ENCODE data around the gene ZBP1. TPM values are rescaled to one million over a fixed set of nuclear protein-coding genes. Genes with fewer than 3 reads are reported as not detected.

Gene ZBP1
- total RNA-seq, 4 donors from 2014 or later = 0.78 to 3.6 TPM; not detected in 2

DNA sequence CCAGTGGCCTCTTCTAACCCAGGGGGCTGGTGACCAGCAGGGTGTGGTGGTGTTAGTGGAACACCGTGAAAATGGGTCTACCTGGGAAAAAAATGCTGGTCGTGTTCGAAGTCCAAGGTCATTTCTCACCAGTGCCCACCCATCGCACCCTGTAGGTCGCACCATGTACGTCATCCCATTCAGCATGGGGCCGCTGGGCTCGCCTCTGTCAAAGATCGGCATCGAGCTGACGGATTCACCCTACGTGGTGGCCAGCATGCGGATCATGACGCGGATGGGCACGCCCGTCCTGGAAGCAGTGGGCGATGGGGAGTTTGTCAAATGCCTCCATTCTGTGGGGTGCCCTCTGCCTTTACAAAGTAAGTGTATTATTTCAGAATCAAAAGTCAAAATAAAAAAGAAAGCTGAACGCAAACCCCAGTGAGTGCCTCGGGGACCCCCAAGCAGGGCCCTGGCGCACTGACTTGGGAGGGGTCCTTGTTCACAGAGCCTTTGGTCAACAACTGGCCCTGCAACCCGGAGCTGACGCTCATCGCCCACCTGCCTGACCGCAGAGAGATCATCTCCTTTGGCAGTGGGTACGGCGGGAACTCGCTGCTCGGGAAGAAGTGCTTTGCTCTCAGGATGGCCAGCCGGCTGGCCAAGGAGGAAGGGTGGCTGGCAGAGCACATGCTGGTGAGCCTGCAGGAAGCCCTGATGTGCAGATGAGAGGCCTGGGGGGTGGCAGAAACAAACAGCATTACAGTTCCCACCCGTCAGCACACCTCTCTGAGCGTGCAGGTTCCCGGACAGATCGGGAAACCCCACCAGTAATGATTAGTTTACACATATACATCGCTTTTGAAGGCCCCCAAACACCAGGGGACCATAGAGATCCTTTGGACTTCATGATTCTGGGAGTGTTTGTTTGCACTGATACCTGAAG, 57.4 kb downstream of the ZBP1 start:
- TF ChIP-seq, protein P1, sequence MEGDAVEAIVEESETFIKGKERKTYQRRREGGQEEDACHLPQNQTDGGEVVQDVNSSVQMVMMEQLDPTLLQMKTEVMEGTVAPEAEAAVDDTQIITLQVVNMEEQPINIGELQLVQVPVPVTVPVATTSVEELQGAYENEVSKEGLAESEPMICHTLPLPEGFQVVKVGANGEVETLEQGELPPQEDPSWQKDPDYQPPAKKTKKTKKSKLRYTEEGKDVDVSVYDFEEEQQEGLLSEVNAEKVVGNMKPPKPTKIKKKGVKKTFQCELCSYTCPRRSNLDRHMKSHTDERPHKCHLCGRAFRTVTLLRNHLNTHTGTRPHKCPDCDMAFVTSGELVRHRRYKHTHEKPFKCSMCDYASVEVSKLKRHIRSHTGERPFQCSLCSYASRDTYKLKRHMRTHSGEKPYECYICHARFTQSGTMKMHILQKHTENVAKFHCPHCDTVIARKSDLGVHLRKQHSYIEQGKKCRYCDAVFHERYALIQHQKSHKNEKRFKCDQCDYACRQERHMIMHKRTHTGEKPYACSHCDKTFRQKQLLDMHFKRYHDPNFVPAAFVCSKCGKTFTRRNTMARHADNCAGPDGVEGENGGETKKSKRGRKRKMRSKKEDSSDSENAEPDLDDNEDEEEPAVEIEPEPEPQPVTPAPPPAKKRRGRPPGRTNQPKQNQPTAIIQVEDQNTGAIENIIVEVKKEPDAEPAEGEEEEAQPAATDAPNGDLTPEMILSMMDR (IDR thresholded peaks at IDR 0.05) = no peak
- TF ChIP-seq POLR2A (IDR thresholded peaks at IDR 0.05) = no peak
- TF ChIP-seq EP300 (IDR thresholded peaks at IDR 0.05) = no peak
- WGBS, 2 donors = 92 to 94% methylated on average over 35 of the region's 35 CpGs
- Histone ChIP-seq H3K27ac (no peak overlapping the region), H3K4me1 (peaks cover 0 to 8% (median 0%) of the 10 kb centered on the region in 4 donors), H3K27me3 (peaks cover 0 to 32% of the 10 kb centered on the region in 2 donors), H3K36me3 (no peaks in the 10 kb centered on the region), H3K4me3 (no peak overlapping the region), H3K9me3 (no peaks in the 10 kb centered on the region)
- no peak for DNase-seq (ENCODE audit: low spot score in 2 of 2)

DNA sequence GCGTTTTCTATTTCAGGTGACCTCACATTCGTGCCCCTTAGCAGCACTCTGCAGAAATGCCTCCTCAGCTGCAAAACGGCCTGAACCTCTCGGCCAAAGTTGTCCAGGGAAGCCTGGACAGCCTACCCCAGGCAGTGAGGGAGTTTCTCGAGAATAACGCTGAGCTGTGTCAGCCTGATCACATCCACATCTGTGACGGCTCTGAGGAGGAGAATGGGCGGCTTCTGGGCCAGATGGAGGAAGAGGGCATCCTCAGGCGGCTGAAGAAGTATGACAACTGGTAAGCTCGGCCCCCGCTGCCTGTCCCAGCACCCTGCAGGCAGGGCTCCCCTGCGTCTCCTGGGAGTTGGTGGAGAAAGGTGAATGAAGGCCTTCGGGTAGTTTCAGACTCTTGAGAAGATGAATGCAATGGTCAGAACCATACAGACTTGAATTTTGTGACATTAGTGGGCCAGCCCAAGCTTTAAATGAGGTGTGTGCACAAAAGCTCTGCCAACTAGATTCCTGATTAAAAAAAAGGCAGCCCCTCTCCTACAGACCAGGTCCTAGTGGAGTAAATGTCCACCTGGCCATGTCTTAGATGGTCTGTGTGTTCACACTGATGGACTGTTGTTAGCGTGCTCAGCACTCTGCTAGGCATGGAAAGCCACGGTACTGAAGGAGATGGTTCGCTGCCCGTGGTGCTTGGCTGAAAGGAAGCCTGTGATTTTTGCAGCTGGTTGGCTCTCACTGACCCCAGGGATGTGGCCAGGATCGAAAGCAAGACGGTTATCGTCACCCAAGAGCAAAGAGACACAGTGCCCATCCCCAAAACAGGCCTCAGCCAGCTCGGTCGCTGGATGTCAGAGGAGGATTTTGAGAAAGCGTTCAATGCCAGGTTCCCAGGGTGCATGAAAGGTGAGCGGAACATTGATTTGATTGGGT, 58.6 kb downstream of the ZBP1 start:
- Histone ChIP-seq H3K4me1 (peaks cover 0 to 8% (median 0%) of the 10 kb centered on the region in 4 donors), H3K9me3 (no peaks in the 10 kb centered on the region), H3K36me3 (no peaks in the 10 kb centered on the region), H3K4me3 (no peak overlapping the region), H3K27me3 (peaks cover 0 to 33% of the 10 kb centered on the region in 2 donors), H3K27ac (peak overlapping the region in 1 of 4 donors; percentile 11)
- WGBS, 2 donors = 74 to 81% methylated on average over 24 of the region's 24 CpGs
- no peak for DNase-seq (ENCODE audit: low spot score in 2 of 2)
- TF ChIP-seq EP300 (IDR thresholded peaks at IDR 0.05) (no peak), POLR2A (IDR thresholded peaks at IDR 0.05) (no peak)

DNA sequence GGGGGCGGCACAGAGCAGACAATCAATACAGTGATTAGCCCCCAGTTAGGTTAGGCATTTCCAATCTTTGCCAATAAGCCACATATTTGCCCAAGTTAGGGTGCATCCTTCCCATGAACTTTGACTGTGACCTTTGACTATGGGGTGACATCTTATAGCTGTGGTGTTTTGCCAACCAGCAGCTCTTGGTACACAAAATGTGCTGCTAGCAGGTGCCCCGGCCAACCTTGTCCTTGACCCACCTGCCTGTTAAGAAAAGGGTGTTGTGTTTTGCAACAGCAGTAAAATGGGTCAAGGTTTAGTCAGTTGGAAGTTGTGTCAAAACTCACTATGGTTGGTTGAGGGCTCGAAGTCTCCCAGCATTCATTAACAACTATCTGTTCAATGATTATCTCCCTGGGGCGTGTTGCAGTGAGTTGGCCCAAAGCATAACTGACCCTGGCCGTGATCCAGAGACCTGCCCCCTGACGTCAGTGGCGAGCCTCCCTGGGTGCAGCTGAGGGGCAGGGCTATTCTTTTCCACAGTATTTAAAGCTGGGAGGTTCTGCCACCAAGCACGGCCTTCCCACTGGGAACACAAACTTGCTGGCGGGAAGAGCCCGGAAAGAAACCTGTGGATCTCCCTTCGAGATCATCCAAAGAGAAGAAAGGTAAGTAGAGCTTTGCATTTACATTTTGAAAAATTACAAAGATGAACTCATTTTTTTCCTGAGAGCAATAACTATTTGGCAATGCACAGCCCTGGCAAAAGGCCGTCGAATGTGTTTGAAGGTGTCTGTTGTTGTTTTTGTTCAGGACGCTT, 59.5 kb downstream of the ZBP1 start, which contains the start of gene PCK1:
PCK1 (plus strand) TSS at position 557 of the 802 bp plus-strand sequence. CDS start 302 bp downstream, outside the sequence.
- peaks cover 0 to 41% of the 10 kb centered on the region in 2 donors for H3K27me3 ChIP-seq
- DNase-seq (ENCODE audit: low spot score in 2 of 2) = peak; percentile 34 to 65
- TF ChIP-seq POLR2A (IDR thresholded peaks at IDR 0.05) (no peak), EP300 (IDR thresholded peaks at IDR 0.05) (no peak)
- TF ChIP-seq, protein P1 (IDR thresholded peaks at IDR 0.05) = no peak
- peaks cover 0 to 8% (median 0%) of the 10 kb centered on the region in 4 donors for H3K4me1 ChIP-seq
- H3K4me3 ChIP-seq = no peak within 1 kb of the TSS
- H3K36me3 ChIP-seq = no peaks in the 10 kb centered on the region
- no peaks in the 10 kb centered on the region for H3K9me3 ChIP-seq
- WGBS, 2 donors = 30 to 43% methylated on average over 14 of the region's 14 CpGs
- H3K27ac ChIP-seq = peak within 1 kb of the TSS in 1 of 4 donors; percentile 11

DNA sequence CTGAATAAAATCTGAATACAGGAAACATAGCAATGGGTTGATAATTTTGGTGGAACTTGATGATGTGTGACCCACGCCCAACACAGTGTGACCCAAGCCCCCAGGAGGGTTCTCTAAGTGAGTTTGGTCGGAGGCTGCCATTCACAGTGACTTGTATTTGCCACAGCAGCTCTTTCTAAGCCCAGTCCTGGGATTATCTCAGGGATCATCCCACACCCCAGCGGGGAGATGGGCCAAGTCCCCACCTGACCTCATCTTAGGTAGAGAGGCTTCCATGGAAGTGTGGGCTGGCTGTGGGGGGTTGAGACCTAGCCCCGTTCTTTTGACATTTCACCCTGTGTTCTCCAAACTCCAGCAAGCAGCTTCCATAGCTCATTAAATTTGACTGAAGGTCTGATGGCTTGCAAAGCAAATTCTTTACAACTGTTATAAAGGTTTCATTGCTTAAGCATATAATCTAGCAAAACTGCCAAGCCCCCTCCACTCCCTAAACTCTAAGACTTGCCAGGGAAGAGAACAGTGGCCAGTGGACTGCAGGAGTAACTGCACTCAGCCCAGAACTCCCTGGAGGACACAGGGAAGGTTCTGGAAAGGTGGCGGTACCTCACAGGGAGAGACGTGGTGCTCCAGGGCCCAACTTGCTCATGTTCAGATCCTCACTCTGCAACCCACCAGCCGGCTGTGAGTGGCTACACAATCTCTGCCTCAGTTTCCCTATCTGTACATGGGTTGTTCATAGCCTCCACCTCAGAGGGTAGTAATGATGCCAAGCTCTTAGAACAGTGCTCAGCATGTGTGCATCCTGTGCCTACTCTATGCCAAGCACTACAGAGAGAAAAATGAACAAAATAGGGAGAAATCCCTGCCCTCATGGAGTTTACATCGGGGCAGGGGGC, 60.3 kb downstream of the ZBP1 start:
- Histone ChIP-seq H3K4me3 (no peak overlapping the region), H3K4me1 (peaks cover 0 to 8% (median 0%) of the 10 kb centered on the region in 4 donors), H3K27me3 (peaks cover 0 to 45% of the 10 kb centered on the region in 2 donors), H3K9me3 (no peaks in the 10 kb centered on the region), H3K36me3 (no peaks in the 10 kb centered on the region), H3K27ac (no peak overlapping the region)
- WGBS, 2 donors = 81 to 83% methylated on average over 8 of the region's 8 CpGs
- DNase-seq (ENCODE audit: low spot score in 2 of 2) = no peak
- TF ChIP-seq, protein P1 (IDR thresholded peaks at IDR 0.05) = no peak
- TF ChIP-seq POLR2A (IDR thresholded peaks at IDR 0.05) (no peak), EP300 (IDR thresholded peaks at IDR 0.05) (no peak)
